OCI-M1 (cell line): Measurements from ENCODE around the gene SERHL2.
"Not testable (repeated sequence)": the region's sequence is repeated elsewhere in the genome, so short reads cannot be mapped to it uniquely, and the experiment has no call there.

ENCODE experiments used
- DNase-seq: peaks from one replicate; lab custom pipeline; 2025; lab: John Stamatoyannopoulos, UW

The SERHL2 gene

GRCh38 chr22:42574046-42574445, 20.3 kb downstream of the SERHL2 start:
- DNase-seq, result not testable (repeated sequence)

DNA sequence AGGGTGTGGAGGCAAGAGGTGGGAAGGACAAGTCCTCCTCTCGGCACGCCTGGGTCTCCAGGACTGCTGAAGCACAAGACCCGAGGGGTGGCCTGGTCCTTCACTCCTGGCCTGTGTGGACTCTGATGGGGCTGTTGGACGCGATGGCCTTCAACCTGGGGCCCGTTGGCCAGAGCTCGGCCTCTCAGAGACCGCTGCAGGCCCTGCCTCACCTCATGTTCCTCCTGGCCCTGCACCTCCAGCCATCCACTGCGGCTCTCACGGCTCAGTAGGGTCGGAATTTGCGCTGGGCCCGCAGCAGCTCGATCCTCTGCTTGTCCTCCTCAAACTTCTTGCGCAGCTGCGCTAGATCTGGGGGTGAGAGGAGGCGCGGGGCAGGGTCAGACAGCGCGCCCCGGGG, 20.7 kb downstream of the SERHL2 start:
- DNase-seq, result not testable (repeated sequence)

- DNase-seq, result not testable (repeated sequence)
Observed at GRCh38 chr22:42575996-42576574, 22.3 kb downstream of the SERHL2 start.

DNA sequence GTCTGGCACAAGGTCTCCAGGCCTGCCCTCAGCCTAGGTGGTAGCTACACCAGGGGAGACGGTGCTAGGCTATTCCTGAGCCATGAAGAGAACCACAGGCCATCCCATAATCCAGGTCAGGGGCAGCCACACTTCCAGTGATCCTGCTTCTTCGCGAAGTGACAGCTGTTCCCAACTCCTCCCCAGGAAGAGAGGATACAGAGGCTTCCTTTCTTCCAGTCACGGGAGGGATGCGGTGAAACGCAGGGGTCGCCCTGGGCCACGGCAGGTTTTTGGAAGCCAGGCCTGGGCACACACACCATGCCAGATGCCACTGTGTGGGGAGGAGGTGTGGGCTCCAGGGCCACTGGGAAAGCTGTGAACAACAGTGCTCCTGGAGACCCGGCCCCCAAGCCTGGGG, 23.4 kb downstream of the SERHL2 start:
- DNase-seq, result not testable (repeated sequence)

GRCh38 chr22:42577623-42578240, 24.0 kb downstream of the SERHL2 start:
- DNase-seq, result no peak

DNA sequence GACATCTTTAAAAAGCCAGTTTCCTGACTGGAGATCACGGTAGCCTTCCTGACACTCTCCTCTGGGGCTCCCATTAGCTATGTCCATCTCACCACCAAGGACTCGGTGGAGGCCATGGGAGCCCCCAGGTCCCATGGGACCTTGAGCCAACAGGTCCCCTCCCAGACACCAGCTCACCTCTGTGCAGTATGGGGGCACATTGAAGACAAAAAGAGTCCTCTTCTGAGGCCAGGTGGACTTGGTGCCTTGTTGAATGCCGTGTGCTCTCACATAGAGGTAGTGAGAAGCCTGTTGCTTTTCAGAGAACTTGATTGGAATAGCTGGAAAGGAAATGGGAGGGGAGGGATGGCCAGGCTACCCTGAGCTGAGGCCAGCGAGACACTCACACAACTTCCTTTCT, 26.3 kb downstream of the SERHL2 start:
- DNase-seq, result not testable (repeated sequence)

GRCh38 chr22:42581194-42581761, 27.5 kb downstream of the SERHL2 start:
- not testable (repeated sequence) for DNase-seq

DNA sequence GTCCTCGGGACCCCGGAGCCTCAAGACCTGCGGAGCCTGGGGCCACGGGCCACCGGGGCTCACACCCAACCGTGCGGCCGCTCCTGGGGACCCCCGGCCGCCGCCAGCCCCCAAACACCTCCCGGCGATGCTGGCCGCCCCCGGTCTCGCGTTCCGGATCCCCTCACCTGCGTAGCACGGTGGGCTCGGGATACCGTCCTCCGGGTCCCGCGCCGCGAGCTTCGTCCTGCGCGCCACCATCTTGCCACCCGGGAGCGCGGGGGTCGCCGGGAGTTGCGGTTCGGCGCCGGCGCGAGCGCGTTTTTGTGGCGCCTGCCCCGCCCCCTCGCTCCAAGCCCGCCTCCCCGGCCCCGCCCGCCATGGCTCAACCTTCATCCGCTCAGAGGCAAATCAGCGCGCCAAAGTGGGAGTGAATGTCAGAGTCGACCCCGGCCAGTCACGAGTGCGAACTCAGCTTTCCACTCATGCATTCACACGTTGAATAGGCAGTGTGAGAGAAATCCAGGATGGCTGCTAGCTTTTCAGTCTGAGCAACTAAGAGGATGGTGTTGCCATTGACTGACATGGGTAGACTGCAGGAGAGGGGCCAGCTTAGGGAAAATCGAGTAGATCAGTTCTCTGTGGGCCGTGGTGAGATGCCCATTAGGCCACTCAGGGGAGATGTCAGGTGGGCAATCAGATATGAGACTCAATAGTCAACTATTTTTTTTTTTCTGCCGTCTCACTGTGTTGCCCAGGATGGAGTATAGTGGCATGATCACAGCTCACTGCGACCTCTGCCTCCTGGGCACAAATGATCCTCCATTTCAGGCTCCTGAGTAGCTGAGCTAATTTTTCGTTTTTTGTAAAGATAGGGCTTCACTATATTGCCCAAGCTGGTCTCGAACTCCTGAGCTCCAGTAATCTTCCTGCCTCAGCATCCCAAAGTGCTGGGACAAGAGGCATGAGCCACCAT, 28.3 kb downstream of the SERHL2 start:
- peak; percentile 84 for DNase-seq

DNA sequence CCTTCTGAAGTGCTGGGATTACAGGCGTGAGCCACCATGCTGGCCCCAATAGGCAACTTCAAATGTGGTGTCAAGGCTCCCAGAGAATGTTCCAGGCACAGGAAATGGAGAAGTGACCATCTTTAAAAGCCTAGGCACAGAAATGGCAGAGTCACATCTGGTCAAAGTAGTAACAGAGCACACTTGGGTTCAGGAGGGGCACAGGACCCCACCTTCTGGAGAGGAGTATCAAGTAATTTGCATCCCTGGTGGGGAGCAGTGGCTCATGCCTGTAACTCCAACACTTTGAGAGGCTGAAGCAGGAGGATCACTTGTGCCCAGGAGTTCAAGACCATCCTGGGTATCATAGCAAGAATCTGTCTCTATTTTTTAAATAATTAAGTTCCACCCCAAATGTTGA, 29.2 kb downstream of the SERHL2 start:
- no peak for DNase-seq

DNA sequence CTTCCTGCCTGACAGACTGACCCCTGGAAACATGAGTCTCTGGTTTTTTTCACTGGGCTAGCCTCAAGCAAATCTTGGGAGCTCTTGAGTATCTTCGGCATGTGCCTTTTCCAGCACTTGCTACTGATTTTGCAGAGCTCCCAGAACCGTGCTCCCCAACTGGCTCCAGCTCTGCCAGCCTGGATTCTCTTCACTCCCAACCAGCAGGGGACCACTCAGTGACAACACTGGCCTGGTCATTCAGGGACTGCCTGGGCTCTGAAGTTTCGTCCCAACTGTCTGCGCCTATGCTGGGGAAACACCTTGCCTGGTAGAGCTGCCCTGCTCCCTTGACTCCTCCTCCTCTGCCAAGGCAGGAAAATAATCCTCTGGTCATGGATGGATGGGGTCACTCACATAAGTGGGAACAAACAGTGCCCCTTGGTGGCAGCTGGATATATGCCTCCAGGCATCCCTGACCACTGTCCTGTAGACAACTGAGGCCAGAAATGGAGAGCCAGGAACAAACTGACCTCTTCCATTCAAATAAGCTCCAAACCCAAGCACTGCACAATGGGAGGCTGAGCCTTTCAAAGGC, 30.7 kb downstream of the SERHL2 start:
- no peak for DNase-seq

GRCh38 chr22:42585096-42585495, 31.3 kb downstream of the SERHL2 start:
- no peak for DNase-seq

GRCh38 chr22:42586381-42586780, 32.6 kb downstream of the SERHL2 start:
- no peak for DNase-seq

DNA sequence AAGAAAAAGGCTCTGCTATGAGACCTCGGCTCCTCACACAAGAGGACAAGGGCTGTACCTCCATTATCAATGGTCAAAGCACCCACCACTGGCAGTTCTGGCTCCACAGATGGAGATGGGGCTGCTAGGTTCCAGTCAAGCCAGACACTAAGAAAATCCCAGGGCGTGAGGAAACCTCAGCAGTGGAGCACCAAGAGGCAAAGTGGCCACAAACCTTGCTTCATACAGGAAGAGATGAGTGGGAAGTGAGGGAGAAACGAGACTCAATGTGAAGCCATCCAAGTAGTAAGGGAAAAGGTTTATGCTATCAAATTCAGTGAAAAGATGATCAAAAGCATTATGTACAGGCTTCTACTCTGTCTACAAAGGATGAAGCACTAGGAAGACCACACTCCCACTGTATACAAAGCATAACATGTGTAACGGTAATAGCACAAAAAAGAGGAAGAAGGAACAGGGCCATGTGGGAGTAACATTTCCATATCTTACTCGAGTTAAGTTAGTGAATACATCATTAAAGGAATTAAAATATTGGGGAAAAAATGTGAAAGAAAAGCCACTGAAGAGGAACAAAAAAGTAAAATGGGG, 33.9 kb downstream of the SERHL2 start:
- peak; percentile 45 for DNase-seq

- no peak for DNase-seq
Observed at GRCh38 chr22:42591987-42592386, 38.2 kb downstream of the SERHL2 start.

DNA sequence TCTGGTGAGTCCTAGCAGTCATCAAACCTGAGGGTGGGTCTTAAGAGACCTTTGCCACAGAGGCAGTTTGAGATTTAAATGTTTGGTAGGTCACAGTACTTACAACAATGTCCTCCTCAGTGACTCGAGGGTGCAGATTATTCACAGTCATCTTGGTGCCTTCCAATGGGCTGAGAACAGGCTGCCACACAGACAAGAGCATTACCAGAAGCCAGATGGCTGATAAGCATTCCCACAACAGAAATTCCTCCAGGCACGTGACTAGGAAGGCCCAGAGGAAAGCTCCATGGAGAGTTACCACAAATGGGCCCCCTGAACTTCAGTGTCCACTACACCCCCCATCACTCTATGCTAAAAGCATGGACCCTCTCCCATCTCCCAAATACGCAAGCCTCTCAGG, 41.7 kb downstream of the SERHL2 start:
- no peak for DNase-seq

GRCh38 chr22:42596336-42596735, 42.6 kb downstream of the SERHL2 start:
- no peak for DNase-seq

GRCh38 chr22:42596863-42597530, 43.2 kb downstream of the SERHL2 start:
- no peak for DNase-seq

DNA sequence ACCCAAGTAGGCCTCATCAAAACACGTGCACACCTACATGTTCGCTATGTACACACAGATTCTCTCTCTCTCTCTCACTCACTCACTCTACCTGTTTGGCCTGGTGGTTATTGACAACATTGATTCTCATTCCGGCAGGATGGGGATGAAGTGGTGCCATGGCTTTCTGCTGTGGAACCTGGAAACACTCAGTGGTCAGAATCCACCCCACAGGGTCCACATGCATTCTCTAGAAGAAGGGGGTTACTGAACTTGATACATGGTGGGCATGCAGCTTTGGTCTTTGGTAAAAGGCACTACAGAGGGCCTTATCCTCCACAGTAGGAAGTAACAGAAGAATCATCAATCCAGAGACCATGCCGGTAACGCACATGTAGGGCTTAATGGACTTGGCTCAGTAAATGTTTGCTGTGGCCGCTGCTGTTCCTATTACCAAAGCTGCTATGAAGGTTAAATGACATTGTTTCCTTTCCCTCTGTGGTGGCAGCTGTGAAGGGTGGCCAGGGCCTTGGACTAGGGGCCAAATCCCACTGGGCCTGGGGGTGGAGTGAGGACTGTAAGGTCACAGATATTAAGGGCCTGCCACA, 48.2 kb downstream of the SERHL2 start:
- DNase-seq, result no peak

DNA sequence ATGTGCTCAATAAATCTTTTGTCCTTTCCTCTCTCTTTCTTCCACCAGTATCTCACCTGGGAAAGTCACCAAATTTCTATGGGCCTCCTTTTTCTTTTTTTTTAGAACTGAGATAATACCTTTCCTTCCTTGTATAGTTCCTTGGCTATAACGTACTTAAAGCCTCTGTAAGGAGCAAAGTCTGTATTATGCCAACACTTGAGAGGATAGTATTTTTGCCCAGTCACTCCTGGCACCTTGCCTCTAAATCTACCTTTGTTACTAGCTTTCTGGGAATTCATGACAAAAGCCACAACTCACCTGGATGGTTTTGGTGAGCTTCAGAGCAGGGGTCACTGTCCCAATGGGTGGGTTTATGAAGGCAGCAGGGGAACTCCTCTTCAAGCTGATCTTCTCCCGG, 48.7 kb downstream of the SERHL2 start:
- DNase-seq, result no peak

DNA sequence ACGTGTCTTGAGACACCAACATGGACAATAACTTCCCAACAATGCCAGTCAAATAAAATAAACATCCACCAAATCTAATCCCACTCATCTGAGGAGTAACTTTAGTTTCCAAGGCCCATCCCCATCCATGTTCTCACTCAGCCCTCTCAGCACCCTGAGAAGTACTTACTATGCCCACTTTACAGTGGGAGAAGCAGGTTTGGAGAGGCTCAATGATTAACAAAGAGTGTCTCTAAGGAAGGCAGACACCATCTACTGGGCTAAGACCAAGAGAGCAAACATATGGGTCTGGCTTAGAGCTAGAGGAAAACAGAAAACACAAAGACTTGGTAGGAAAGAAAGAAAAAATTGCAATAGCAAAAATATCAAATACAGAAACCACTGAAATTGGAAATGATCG, 49.7 kb downstream of the SERHL2 start:
- DNase-seq, result no peak

- no peak for DNase-seq
Observed at GRCh38 chr22:42604403-42604802, 50.6 kb downstream of the SERHL2 start.
